DND-41 (cell line): Measurements from ENCODE around the gene BSG.

Experiments
- EZH2 ChIP-seq: IDR thresholded peaks from 3 replicates; pipeline ENCODE4 v1.6.1; 2012; ENCODE audit warnings: borderline replicate concordance, low read depth, mild to moderate bottlenecking, moderate library complexity, low read length, inconsistent platforms; ENCODE audit not compliant: severe bottlenecking
- TF ChIP-seq, protein P1 (sequence below): IDR thresholded peaks from 2 replicates; pipeline ENCODE4 v1.5.1; 2012; ENCODE audit warnings: borderline replicate concordance, low read length, moderate library complexity, mild to moderate bottlenecking; ENCODE audit not compliant: poor library complexity, severe bottlenecking; ENCODE audit errors: extremely low read depth

DNA sequence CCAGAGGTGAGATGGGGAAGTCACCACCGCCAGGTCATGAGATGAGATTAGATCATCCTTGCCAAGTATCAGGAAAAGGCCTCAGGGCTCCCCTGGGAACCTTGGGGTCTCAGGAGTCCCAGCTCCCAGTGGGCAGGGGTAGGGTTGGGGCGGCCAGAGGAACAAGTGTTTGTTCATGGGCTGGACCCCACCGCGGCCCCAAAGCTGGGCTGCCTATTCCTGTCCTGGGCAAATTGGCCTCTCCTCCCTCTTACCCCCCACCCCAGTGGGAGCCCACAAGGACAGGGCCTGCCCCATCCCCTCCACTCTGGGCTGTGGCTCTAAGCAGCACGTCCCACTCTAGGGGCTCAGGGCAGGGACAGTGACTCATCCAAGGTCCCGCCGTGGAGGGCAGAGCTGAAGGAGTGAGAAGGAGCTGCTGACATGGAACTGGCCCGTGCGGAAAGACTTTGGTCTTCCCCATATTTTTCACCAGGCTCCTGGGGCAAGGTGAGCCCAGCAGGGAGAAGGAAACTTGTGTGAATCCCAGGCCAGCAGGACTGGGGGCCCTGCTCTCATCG lies 13.2 kb downstream of the BSG start:
- TF ChIP-seq, protein P1, sequence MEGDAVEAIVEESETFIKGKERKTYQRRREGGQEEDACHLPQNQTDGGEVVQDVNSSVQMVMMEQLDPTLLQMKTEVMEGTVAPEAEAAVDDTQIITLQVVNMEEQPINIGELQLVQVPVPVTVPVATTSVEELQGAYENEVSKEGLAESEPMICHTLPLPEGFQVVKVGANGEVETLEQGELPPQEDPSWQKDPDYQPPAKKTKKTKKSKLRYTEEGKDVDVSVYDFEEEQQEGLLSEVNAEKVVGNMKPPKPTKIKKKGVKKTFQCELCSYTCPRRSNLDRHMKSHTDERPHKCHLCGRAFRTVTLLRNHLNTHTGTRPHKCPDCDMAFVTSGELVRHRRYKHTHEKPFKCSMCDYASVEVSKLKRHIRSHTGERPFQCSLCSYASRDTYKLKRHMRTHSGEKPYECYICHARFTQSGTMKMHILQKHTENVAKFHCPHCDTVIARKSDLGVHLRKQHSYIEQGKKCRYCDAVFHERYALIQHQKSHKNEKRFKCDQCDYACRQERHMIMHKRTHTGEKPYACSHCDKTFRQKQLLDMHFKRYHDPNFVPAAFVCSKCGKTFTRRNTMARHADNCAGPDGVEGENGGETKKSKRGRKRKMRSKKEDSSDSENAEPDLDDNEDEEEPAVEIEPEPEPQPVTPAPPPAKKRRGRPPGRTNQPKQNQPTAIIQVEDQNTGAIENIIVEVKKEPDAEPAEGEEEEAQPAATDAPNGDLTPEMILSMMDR: no peak
- no peak for TF ChIP-seq EZH2
